Mesodermal cell (in vitro differentiated cells): ENCODE data around the gene VPS8.

Source experiments
- H3K27ac ChIP-seq: 2 replicates; pipeline ENCODE4 v1.7.0; 2013; ENCODE audit warnings: mild to moderate bottlenecking, low read depth, low read length, moderate library complexity; ENCODE audit not compliant: severe bottlenecking
- H3K36me3 ChIP-seq: 2 replicates; pipeline ENCODE4 v1.7.1; 2013; ENCODE audit warnings: mild to moderate bottlenecking, low read length, moderate library complexity; ENCODE audit not compliant: control insufficient read depth, insufficient read depth
- H3K4me1 ChIP-seq: one replicate; pipeline ENCODE4 v1.7.1; 2013; ENCODE audit warnings: mild to moderate bottlenecking, low read length; ENCODE audit not compliant: insufficient read depth, control insufficient read depth, poor library complexity, severe bottlenecking
- H3K4me3 ChIP-seq: 2 replicates; pipeline ENCODE4 v1.7.0; 2013; ENCODE audit warnings: low read length, control low read depth, mild to moderate bottlenecking; ENCODE audit not compliant: insufficient read depth, poor library complexity, severe bottlenecking; ENCODE audit errors: extremely low read depth
- H3K9me3 ChIP-seq: 2 replicates; pipeline ENCODE4 v1.7.1; 2013; ENCODE audit warnings: mild to moderate bottlenecking, low read length, moderate library complexity; ENCODE audit not compliant: control insufficient read depth
- WGBS, 2 experiments: methylation state at CpG; one replicate each; pipeline ENCODE4 v1.1.5; 2013; ENCODE audit warnings: missing lambda C conversion rate in 2 of 2; ENCODE audit not compliant: insufficient coverage in 2 of 2; 5-methylcytosine and 5-hydroxymethylcytosine counted together

The VPS8 gene

DNA sequence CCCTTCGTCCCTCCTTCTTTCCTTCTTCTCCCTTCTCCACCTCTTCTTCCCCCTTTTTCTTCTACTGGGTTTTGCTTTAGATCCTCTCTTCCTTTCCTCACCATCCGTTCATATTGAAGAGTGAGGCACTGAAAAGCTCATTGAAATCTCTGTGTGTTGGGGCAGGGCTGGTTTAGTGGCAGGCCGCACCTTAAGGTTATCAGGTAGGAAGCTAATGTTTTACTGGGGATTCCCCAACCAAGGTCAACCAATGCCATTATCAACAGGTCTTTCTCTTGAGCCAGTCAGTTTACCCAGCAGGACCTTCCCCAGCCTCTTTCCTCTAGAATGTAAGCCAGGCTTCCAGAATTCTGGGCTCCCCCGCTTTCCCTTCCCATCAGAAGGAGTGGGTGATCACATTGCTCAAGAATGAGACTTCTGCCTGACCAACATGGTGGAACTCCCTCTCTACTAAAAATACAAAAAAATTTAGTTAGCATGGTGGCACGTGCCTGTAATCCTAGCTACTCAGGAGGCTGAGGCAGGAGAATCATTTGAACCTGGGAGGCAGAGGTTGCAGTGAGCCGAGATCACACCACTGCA is 11.5 kb upstream of the VPS8 start:
- H3K9me3 ChIP-seq = no peaks in the 10 kb centered on the region
- H3K36me3 ChIP-seq = no peaks in the 10 kb centered on the region
- peaks cover 8% of the 10 kb centered on the region for H3K4me1 ChIP-seq
- no peak overlapping the region for H3K4me3 ChIP-seq
- 83 to 100% methylated on average over 2 to 3 of the region's 6 CpGs for WGBS, 2 experiments
- H3K27ac ChIP-seq = no peak overlapping the region

DNA sequence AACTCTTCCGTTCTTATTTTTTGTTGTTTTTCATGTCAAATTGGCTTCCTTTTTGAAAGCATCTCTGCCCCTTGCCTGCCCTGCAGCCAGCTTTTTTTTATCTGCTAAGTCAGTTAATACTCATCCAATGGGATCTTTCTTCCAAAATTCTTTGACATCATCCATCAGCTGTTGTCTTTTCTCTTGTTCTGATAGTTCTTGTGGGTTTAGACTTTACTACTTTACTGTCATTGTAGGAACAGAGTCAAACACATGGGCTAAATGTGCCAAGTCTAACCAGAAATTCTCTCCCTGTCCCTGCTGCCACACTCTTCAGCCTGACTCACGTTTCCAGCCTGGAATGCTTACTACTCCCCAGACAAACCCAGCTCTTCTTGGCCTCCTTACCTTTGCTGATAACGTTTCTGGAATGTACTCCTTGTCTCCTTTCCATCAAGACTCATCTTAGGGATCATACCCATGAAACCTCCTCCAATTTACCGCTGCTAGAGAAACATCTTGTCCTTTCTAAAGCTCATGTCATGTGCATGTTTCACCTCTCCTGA is 10.7 kb upstream of the VPS8 start:
- Histone ChIP-seq H3K27ac (no peak overlapping the region), H3K4me3 (no peak overlapping the region), H3K4me1 (peaks cover 3% of the 10 kb centered on the region), H3K36me3 (no peaks in the 10 kb centered on the region), H3K9me3 (no peaks in the 10 kb centered on the region)
- 62 to 74% methylated on average over 4 of the region's 4 CpGs for WGBS, 2 experiments

DNA sequence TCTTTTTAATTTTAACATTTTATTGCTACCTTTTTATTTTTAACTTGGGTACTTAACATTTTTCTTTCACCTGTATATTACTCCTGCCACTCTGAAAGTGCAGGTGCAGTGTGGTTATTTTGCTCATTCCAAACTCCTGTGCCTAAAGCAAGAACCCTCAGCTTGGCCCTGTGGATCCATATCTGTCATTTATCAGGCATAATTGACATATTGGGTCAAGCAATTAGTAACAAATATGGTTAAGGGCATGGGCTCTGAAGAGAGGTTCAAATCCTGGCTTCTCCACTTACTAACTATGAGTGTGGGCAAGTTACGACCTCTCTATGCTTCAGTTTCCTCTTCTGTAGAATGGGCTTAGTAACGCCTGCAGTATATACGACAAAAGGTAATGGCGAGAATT is 9.8 kb upstream of the VPS8 start:
- no peak overlapping the region for H3K4me3 ChIP-seq
- H3K27ac ChIP-seq = no peak overlapping the region
- no peaks in the 10 kb centered on the region for H3K9me3 ChIP-seq
- no peaks in the 10 kb centered on the region for H3K36me3 ChIP-seq
- no peaks in the 10 kb centered on the region for H3K4me1 ChIP-seq
- 90% methylated on average over 3 of the region's 4 CpGs; no CpG with 5 or more reads in 1 of the 2 experiments for WGBS, 2 experiments

DNA sequence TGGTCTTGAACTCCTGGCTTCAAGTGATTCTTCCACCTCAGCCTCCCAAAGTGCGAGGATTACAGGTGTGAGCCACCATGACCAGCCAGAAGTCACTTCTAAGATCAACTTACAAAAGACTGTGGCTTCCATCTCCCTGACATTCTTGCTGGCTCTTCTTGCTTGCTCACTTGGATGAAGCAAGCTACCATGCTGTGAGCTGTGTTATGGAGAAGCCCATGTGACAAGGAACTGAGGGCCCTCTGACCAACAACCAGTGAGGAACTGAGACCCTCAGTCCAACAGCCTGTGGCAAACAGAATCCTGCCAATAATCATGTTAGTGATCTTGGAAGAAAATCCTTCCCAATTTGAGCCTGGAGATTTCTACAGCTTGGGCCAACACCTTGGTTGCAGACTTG is 7.2 kb upstream of the VPS8 start:
- Histone ChIP-seq H3K27ac (no peak overlapping the region), H3K9me3 (no peaks in the 10 kb centered on the region), H3K4me1 (peaks cover 5% of the 10 kb centered on the region), H3K4me3 (no peak overlapping the region), H3K36me3 (no peaks in the 10 kb centered on the region)
- 75 to 100% methylated on average over 1 of the region's 1 CpG for WGBS, 2 experiments

DNA sequence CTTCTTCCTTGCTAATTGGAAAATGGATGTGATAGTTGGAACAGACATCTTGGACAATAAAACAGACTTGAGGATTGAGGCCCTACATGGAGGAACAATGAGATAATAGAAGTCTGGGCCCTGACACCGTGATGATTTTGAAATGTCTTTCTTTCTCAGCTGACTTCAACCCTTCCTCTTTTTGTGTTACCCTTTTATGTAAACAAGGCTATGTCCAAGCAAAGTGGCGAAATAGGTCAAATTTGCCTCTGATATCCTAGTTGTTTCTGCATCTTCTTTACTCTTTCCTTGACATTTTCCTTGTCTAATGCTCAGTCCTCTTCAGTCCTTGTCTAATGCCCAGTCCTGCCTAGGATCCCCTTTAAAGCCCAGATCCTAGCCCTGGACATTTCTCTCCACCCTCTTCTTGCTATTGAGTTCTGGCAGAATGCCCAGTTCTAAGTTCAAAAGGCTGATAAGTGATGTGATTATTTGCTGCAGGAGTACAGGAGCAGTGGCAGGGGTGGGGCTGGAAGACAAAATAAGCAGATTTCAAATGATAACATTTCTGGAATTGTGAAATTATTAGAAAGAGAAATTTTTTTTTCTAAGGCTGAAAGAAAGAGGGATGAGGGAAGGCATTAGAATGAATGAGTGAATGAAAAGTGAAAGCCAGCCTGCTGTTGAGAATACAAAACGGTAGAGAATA is 6.5 kb upstream of the VPS8 start:
- 77 to 94% methylated on average over 3 of the region's 3 CpGs for WGBS, 2 experiments
- Histone ChIP-seq H3K4me3 (no peak overlapping the region), H3K9me3 (no peaks in the 10 kb centered on the region), H3K4me1 (peaks cover 5% of the 10 kb centered on the region), H3K27ac (no peak overlapping the region), H3K36me3 (no peaks in the 10 kb centered on the region)

DNA sequence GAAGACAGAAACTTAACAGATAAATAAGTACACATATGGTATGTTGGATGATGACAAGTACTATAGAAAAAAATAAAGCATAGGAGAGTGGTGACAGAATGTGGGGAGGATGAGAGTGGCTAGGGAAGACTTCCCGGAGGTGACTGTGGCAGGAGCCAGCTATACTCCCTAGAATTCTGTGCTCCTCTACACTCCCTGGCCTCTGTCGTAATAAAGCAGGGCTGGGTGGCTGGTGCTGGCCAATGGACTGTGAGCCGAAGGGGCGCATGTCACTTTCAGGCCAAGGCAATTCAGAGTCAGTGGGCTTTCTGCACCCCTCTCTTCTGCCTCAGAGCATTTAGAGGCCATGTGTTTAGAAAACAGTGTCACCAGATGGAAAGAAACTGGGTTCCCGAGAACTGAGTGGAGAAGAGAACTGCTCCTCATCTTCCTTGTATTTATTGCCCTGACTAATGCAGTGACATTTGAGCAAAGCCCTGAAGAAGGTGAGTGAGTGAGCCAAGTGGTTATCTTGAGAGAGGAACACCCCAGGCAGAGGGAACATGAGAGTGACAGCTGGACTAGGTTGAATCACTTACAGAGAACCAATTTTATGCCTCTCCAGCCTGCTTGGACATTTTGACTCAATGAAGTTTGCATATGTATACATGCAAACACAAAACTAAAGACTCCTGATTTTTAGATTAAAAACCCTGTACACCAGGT is 5.2 kb upstream of the VPS8 start:
- Histone ChIP-seq H3K27ac (no peak overlapping the region), H3K4me3 (no peak overlapping the region), H3K4me1 (peaks cover 5% of the 10 kb centered on the region), H3K9me3 (no peaks in the 10 kb centered on the region), H3K36me3 (no peaks in the 10 kb centered on the region)
- 89 to 100% methylated on average over 2 to 4 of the region's 5 CpGs for WGBS, 2 experiments

DNA sequence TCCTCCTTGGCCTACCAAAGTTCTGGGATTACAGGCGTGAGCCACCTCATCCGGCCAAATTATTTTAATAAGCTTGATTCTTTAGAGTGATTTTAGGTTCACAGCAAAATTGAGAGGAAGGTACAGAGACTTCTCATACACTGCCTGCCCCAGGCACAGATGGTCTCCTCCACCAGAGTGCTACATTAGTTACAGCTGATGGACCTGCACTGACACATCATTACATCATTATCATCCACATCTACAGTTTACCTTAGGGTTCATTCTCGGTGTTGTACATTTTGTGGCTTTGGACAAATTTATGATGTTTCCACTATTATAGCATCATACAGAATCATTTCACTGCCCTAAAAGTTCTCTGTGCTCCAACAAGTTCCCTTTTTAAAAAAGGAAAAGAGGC is 4.4 kb upstream of the VPS8 start:
- Histone ChIP-seq H3K4me3 (no peak overlapping the region), H3K27ac (no peak overlapping the region), H3K4me1 (peaks cover 5% of the 10 kb centered on the region), H3K9me3 (no peaks in the 10 kb centered on the region), H3K36me3 (no peaks in the 10 kb centered on the region)
- 100% methylated on average over 2 of the region's 3 CpGs; no CpG with 5 or more reads in 1 of the 2 experiments for WGBS, 2 experiments

DNA sequence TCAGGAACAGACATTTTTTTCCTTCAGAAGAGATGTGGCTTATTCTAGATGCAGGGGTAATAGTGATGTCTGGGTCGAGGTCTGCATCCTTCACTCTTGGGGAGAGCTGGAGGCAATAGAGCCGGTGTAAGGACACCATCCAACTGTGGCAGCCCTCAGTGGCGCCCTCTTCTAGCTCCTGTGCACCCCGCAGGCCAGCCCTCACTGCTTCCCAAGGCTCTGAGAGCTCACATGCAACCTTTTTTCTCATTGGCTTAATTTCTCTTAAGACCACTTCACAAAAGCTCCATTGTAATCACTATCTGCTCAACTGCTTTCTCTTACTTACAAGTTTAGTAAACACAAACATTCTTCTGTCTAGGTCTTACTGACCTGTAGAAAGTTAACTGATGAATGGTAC is 3.9 kb upstream of the VPS8 start:
- Histone ChIP-seq H3K27ac (no peak overlapping the region), H3K4me3 (no peak overlapping the region), H3K9me3 (no peaks in the 10 kb centered on the region), H3K36me3 (no peaks in the 10 kb centered on the region), H3K4me1 (peaks cover 8% of the 10 kb centered on the region)
- 28 to 33% methylated on average over 4 of the region's 4 CpGs for WGBS, 2 experiments

DNA sequence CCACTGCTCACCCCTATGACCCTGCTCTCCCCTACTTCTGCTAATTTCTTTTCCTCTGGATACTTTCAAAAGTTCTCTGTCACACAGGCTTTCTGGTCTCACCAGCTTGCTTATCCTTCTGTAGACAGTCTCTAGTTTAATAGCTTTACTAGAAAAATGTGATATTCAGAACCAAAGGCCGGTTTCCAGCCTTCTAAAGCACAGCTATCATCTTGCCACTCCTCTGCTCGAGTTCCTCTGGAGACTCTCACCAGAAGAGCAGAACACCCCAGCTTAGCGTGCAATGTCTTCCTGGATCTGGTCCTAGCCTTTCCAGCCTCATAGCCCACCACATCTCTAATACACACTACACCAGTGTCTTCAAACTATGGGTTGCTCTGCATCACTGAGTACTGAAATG is 1.8 kb upstream of the VPS8 start:
- H3K4me3 ChIP-seq = no peak overlapping the region
- 94 to 100% methylated on average over 2 to 3 of the region's 3 CpGs for WGBS, 2 experiments
- H3K36me3 ChIP-seq = no peaks in the 10 kb centered on the region
- H3K9me3 ChIP-seq = no peaks in the 10 kb centered on the region
- H3K4me1 ChIP-seq = peaks cover 16% of the 10 kb centered on the region
- no peak overlapping the region for H3K27ac ChIP-seq

DNA sequence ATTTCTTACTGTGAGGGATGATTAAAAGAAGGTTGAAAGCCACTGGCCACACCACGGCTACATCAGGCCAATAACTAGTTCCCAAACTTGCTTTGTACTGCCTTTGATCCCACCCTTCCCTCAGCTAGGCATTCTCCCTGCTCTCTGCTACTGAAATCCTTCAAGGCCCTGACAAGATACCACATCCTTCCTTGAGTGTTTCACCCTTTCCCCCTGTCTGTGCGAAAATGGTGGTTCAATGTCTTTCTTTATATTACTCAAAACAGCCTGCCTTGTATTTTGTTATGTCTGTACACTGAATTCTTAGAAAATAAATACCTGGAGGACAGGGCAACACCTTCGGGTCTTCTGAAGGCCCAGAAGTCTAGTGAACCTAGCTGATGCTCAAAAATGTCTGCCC is 932 bp upstream of the VPS8 start:
- no peak overlapping the region for H3K27ac ChIP-seq
- peaks cover 16% of the 10 kb centered on the region for H3K4me1 ChIP-seq
- 84 to 93% methylated on average over 2 to 3 of the region's 3 CpGs for WGBS, 2 experiments
- H3K9me3 ChIP-seq = no peaks in the 10 kb centered on the region
- H3K36me3 ChIP-seq = no peaks in the 10 kb centered on the region
- no peak overlapping the region for H3K4me3 ChIP-seq

DNA sequence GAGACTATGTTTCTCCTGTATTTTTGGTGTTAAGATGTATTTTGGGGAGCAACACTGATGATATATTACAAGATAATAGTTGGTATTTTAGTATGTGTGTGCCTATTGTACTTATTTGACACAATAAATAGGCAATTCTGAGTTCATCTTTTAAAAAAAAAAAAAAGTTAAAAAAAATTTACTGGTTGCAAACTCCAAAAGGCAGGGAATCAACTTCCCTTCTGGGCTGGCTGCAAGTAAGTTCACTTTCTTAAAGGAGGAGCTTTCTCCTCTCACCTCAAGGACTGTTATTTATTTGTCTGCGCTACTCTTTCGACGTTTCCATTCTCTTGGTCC is 335 bp upstream of the VPS8 start:
- no peaks in the 10 kb centered on the region for H3K9me3 ChIP-seq
- peaks cover 16% of the 10 kb centered on the region for H3K4me1 ChIP-seq
- H3K36me3 ChIP-seq = peaks cover 5% of the 10 kb centered on the region
- H3K4me3 ChIP-seq = peak overlapping the region; percentile 60
- no peak overlapping the region for H3K27ac ChIP-seq
- 0% methylated on average over 2 of the region's 3 CpGs; no CpG with 5 or more reads in 1 of the 2 experiments for WGBS, 2 experiments
